GM12892 (cell line): ENCODE measurements around the gene PKIB.

Source experiments
- POLR2A ChIP-seq: IDR thresholded peaks from 2 replicates; pipeline ENCODE4 v1.6.1; 2011; ENCODE audit warnings: low read depth, low read length, control low read depth
- TAF1 ChIP-seq: IDR thresholded peaks from 2 replicates; pipeline ENCODE4 v1.6.1; 2011; ENCODE audit warnings: low read depth, mild to moderate bottlenecking, control low read depth, low read length, borderline replicate concordance

DNA sequence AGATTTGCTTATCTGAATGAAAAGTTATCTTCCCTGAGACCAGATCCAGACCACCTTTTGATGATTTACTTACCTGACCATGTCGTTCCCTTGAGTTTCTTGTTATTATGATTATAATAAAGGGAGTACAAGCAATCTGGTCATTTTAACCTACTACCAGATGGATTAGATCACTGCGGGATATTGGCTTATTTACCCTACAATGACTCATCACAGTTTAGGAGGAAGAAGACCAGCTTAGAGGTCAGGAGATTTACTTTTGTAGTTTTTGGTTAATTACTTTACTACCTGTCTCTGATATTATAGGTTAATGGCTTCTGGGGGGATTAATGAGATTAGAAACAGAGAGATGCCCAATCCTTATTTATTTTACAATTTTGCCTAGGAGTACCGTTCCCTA, 10.7 kb downstream of the PKIB start:
- no peak for TF ChIP-seq POLR2A
- no peak for TF ChIP-seq TAF1
